KMS-11 (cell line): Measurements from ENCODE around the gene GNB1L.

ENCODE experiments used
- H2AFZ ChIP-seq: fragments of 200-600 bp; sonication (generic); 2 replicates; pipeline ENCODE4 v1.6.1; 2016; ENCODE audit warnings: antibody characterized with exemption, mixed run types, low read depth
- H3K27ac ChIP-seq: fragments of 200-600 bp; sonication (generic); 2 replicates; pipeline ENCODE4 v1.6.1; 2016; ENCODE audit warnings: mild to moderate bottlenecking, mixed run types
- H3K27me3 ChIP-seq: fragments of 200-600 bp; sonication (generic); 2 replicates; pipeline ENCODE4 v1.6.1; 2017; ENCODE audit warnings: mild to moderate bottlenecking, low read depth, mixed run types, moderate library complexity; ENCODE audit not compliant: insufficient read depth
- H3K36me3 ChIP-seq: fragments of 200-600 bp; sonication (generic); 2 replicates; pipeline ENCODE4 v1.6.1; 2017; ENCODE audit warnings: mild to moderate bottlenecking, mixed run types; ENCODE audit not compliant: insufficient read depth
- H3K4me1 ChIP-seq: fragments of 200-600 bp; sonication (generic); 2 replicates; pipeline ENCODE4 v1.6.1; 2016; ENCODE audit warnings: mild to moderate bottlenecking, low read depth, mixed run types; ENCODE audit not compliant: poor library complexity, severe bottlenecking
- H3K4me2 ChIP-seq: fragments of 200-600 bp; sonication (generic); 2 replicates; pipeline ENCODE4 v1.7.0; 2016; ENCODE audit warnings: mild to moderate bottlenecking, mixed run types
- H3K4me3 ChIP-seq: fragments of 200-600 bp; sonication (generic); IDR thresholded peaks from 2 replicates; pipeline ENCODE4 v1.6.1; 2017; ENCODE audit warnings: low read depth, low read length, mixed read lengths; ENCODE audit not compliant: insufficient read depth
- H3K79me2 ChIP-seq: fragments of 200-600 bp; sonication (generic); 2 replicates; pipeline ENCODE4 v1.6.1; 2016; ENCODE audit warnings: low read depth, mixed run types; ENCODE audit not compliant: insufficient read depth
- H3K9ac ChIP-seq: fragments of 200-600 bp; sonication (generic); 2 replicates; pipeline ENCODE4 v1.6.1; 2016; ENCODE audit warnings: mild to moderate bottlenecking, mixed run types
- H4K20me1 ChIP-seq: fragments of 200-600 bp; sonication (generic); 2 replicates; pipeline ENCODE4 v1.6.1; 2016; ENCODE audit warnings: mild to moderate bottlenecking, mixed run types; ENCODE audit not compliant: insufficient read depth
- CTCF ChIP-seq: fragments of 200-600 bp; sonication (generic); conservative IDR thresholded peaks from 2 replicates; pipeline ENCODE4 v1.6.1; 2017; ENCODE audit warnings: low read depth, mild to moderate bottlenecking, antibody characterized with exemption, low read length, moderate library complexity, mixed read lengths

GNB1L gene

GRCh38 chr22:19773470-19774040 is 81.1 kb downstream of the GNB1L start:
- H3K27me3 ChIP-seq, result peaks cover 49% of the 10 kb centered on the region
- no peak overlapping the region for H3K9ac ChIP-seq
- H3K27ac ChIP-seq, result no peak overlapping the region
- no peaks in the 10 kb centered on the region for H3K4me1 ChIP-seq
- TF ChIP-seq CTCF, result no peak
- no peaks in the 10 kb centered on the region for H4K20me1 ChIP-seq
- H3K4me3 ChIP-seq, result no peak overlapping the region
- no peak overlapping the region for H2AFZ ChIP-seq
- H3K79me2 ChIP-seq, result no peaks in the 10 kb centered on the region
- H3K36me3 ChIP-seq, result no peaks in the 10 kb centered on the region
- H3K4me2 ChIP-seq, result no peak overlapping the region

- no peak overlapping the region for H3K4me2 ChIP-seq
- no peak overlapping the region for H3K27ac ChIP-seq
- H3K9ac ChIP-seq, result no peak overlapping the region
- H3K4me3 ChIP-seq, result no peak overlapping the region
- no peak for TF ChIP-seq CTCF
- no peaks in the 10 kb centered on the region for H3K36me3 ChIP-seq
- peaks cover 56% of the 10 kb centered on the region for H3K27me3 ChIP-seq
- H3K4me1 ChIP-seq, result no peaks in the 10 kb centered on the region
- H2AFZ ChIP-seq, result no peak overlapping the region
- no peaks in the 10 kb centered on the region for H4K20me1 ChIP-seq
- no peaks in the 10 kb centered on the region for H3K79me2 ChIP-seq
Observed at GRCh38 chr22:19772673-19773469, 81.8 kb downstream of the GNB1L start.

GRCh38 chr22:19772422-19772672 is 82.3 kb downstream of the GNB1L start:
- Histone ChIP-seq H3K4me3 (no peak overlapping the region), H4K20me1 (no peaks in the 10 kb centered on the region), H3K36me3 (no peaks in the 10 kb centered on the region), H2AFZ (no peak overlapping the region), H3K79me2 (no peaks in the 10 kb centered on the region), H3K4me2 (no peak overlapping the region), H3K27ac (no peak overlapping the region), H3K9ac (no peak overlapping the region), H3K27me3 (peaks cover 61% of the 10 kb centered on the region), H3K4me1 (no peaks in the 10 kb centered on the region)
- TF ChIP-seq CTCF, result no peak

- H3K4me2 ChIP-seq, result no peak overlapping the region
- H3K36me3 ChIP-seq, result no peaks in the 10 kb centered on the region
- no peak overlapping the region for H3K4me3 ChIP-seq
- H3K4me1 ChIP-seq, result no peaks in the 10 kb centered on the region
- H3K79me2 ChIP-seq, result no peaks in the 10 kb centered on the region
- no peak overlapping the region for H2AFZ ChIP-seq
- no peak overlapping the region for H3K27ac ChIP-seq
- no peak overlapping the region for H3K9ac ChIP-seq
- peaks cover 68% of the 10 kb centered on the region for H3K27me3 ChIP-seq
- no peak for TF ChIP-seq CTCF
- no peaks in the 10 kb centered on the region for H4K20me1 ChIP-seq
Observed at GRCh38 chr22:19770349-19771220, 84.1 kb downstream of the GNB1L start.
